AG09309 (cell line): ENCODE results near the gene KCNT2.

Experiments used
- DNase-seq: peaks from one replicate; pipeline ENCODE4 v3.0.0-alpha.2; 2010; ENCODE audit warnings: low read depth
- H3K4me3 ChIP-seq: 2 replicates; pipeline ENCODE4 v1.5.1; 2011; ENCODE audit warnings: mild to moderate bottlenecking, low read depth, low read length, moderate library complexity; ENCODE audit not compliant: control insufficient read depth
- CTCF ChIP-seq: IDR thresholded peaks from 2 replicates; pipeline ENCODE4 v1.5.1; 2011; ENCODE audit warnings: mild to moderate bottlenecking, low read depth, low read length, inconsistent platforms; ENCODE audit not compliant: insufficient read depth, control insufficient read depth; ENCODE audit errors: missing control alignments

The KCNT2 gene

GRCh38 chr1:196437671-196438070, 170.6 kb downstream of the KCNT2 start:
- no peak for DNase-seq
- H3K4me3 ChIP-seq = no peak overlapping the region
- TF ChIP-seq CTCF = no peak

GRCh38 chr1:196433000-196433399, 175.2 kb downstream of the KCNT2 start:
- no peak for DNase-seq
- H3K4me3 ChIP-seq = no peak overlapping the region
- no peak for TF ChIP-seq CTCF

GRCh38 chr1:196427976-196428734, 180.1 kb downstream of the KCNT2 start:
- no peak overlapping the region for H3K4me3 ChIP-seq
- no peak for DNase-seq
- no peak for TF ChIP-seq CTCF

GRCh38 chr1:196425513-196425912, 182.7 kb downstream of the KCNT2 start:
- no peak for DNase-seq
- H3K4me3 ChIP-seq = no peak overlapping the region
- TF ChIP-seq CTCF = no peak

GRCh38 chr1:196423612-196424011, 184.6 kb downstream of the KCNT2 start:
- H3K4me3 ChIP-seq = no peak overlapping the region
- no peak for TF ChIP-seq CTCF
- DNase-seq = no peak

- TF ChIP-seq CTCF = no peak
- no peak overlapping the region for H3K4me3 ChIP-seq
- DNase-seq = no peak
Observed at GRCh38 chr1:196418772-196419171, 189.5 kb downstream of the KCNT2 start.
